SJCRH30 (cell line): ENCODE results near the gene RBM19. TPM values are rescaled to one million over a fixed set of nuclear protein-coding genes. Genes with fewer than 3 reads are reported as not detected.

Experiments used
- DNase-seq, 2 experiments: peaks; one replicate each; pipeline ENCODE4 v3.0.0-alpha.2; 2015 to 2020
- H3K27ac ChIP-seq: fragments of 250-450 bp; sonication (Bioruptor Pico); 2 replicates; pipeline ENCODE4 v1.5.1; 2020; ENCODE audit warnings: mild to moderate bottlenecking, moderate library complexity
- H3K27me3 ChIP-seq: fragments of 250-450 bp; sonication (Bioruptor Pico); 2 replicates; pipeline ENCODE4 v1.5.1; 2020; ENCODE audit warnings: mild to moderate bottlenecking, moderate library complexity
- H3K36me3 ChIP-seq: fragments of 250-450 bp; sonication (Bioruptor Pico); 2 replicates; pipeline ENCODE4 v1.5.1; 2020; ENCODE audit warnings: mild to moderate bottlenecking, moderate library complexity
- H3K4me1 ChIP-seq: fragments of 250-450 bp; sonication (Bioruptor Pico); 2 replicates; pipeline ENCODE4 v1.5.1; 2020; ENCODE audit warnings: mild to moderate bottlenecking, moderate library complexity
- H3K4me3 ChIP-seq: fragments of 250-450 bp; sonication (Bioruptor Pico); 2 replicates; pipeline ENCODE4 v1.5.1; 2020; ENCODE audit warnings: mild to moderate bottlenecking, moderate library complexity
- H3K9me3 ChIP-seq: fragments of 250-450 bp; sonication (Bioruptor Pico); replicated peaks from 2 replicates; pipeline ENCODE4 v1.5.1; 2020; ENCODE audit warnings: mild to moderate bottlenecking, moderate library complexity
- total RNA-seq: library from RNA; depleted of rRNA; stranded (reverse); fragments of >200 nt; shearing (Covaris generic); gene quantifications from 2 replicates; pipeline ENCODE4 v1.2.3, GENCODE V29; 2014

RBM19 gene
- total RNA-seq, 1 experiment from 2014 or later: 25.3 TPM

GRCh38 chr12:113850309-113851056 is 115.6 kb downstream of the RBM19 start:
- H3K9me3 ChIP-seq: no peaks in the 10 kb centered on the region
- DNase-seq: peak; percentile 85 to 87
- H3K36me3 ChIP-seq: no peaks in the 10 kb centered on the region
- H3K27ac ChIP-seq: peak overlapping the region; percentile 20
- no peak overlapping the region for H3K4me3 ChIP-seq
- H3K27me3 ChIP-seq: no peaks in the 10 kb centered on the region
- H3K4me1 ChIP-seq: peaks cover 36% of the 10 kb centered on the region

- H3K4me1 ChIP-seq: peaks cover 33% of the 10 kb centered on the region
- no peaks in the 10 kb centered on the region for H3K9me3 ChIP-seq
- no peaks in the 10 kb centered on the region for H3K36me3 ChIP-seq
- H3K4me3 ChIP-seq: no peak overlapping the region
- no peaks in the 10 kb centered on the region for H3K27me3 ChIP-seq
- no peak overlapping the region for H3K27ac ChIP-seq
- DNase-seq: no peak
These were observed 118.3 kb downstream of the RBM19 start for GRCh38 chr12:113847856-113848255.

GRCh38 chr12:113846883-113847755 is 119.0 kb downstream of the RBM19 start:
- H3K36me3 ChIP-seq: no peaks in the 10 kb centered on the region
- H3K27ac ChIP-seq: no peak overlapping the region
- no peaks in the 10 kb centered on the region for H3K27me3 ChIP-seq
- peaks cover 25% of the 10 kb centered on the region for H3K4me1 ChIP-seq
- H3K4me3 ChIP-seq: no peak overlapping the region
- H3K9me3 ChIP-seq: no peaks in the 10 kb centered on the region
- DNase-seq: no peak

GRCh38 chr12:113845900-113846674 is 120.0 kb downstream of the RBM19 start:
- DNase-seq: no peak
- H3K4me1 ChIP-seq: peaks cover 21% of the 10 kb centered on the region

GRCh38 chr12:113844495-113845210 is 121.5 kb downstream of the RBM19 start:
- DNase-seq: peak; percentile 71 to 76
- H3K36me3 ChIP-seq: no peaks in the 10 kb centered on the region
- peak overlapping the region; percentile 70 for H3K27ac ChIP-seq
- H3K4me3 ChIP-seq: peak overlapping the region; percentile 34
- H3K27me3 ChIP-seq: no peaks in the 10 kb centered on the region
- H3K9me3 ChIP-seq: no peaks in the 10 kb centered on the region
- H3K4me1 ChIP-seq: peaks cover 17% of the 10 kb centered on the region

More at GRCh38 chr12:113845900-113846674, 120.0 kb downstream of the RBM19 start:
- Histone ChIP-seq H3K36me3 (no peaks in the 10 kb centered on the region), H3K27ac (no peak overlapping the region), H3K4me3 (no peak overlapping the region), H3K27me3 (no peaks in the 10 kb centered on the region), H3K9me3 (no peaks in the 10 kb centered on the region)

GRCh38 chr12:113842699-113843098 is 123.4 kb downstream of the RBM19 start:
- Histone ChIP-seq H3K27ac (no peak overlapping the region), H3K36me3 (no peaks in the 10 kb centered on the region), H3K27me3 (no peaks in the 10 kb centered on the region), H3K9me3 (no peaks in the 10 kb centered on the region), H3K4me3 (no peak overlapping the region), H3K4me1 (peaks cover 16% of the 10 kb centered on the region)
- DNase-seq: no peak

- Histone ChIP-seq H3K27ac (no peak overlapping the region), H3K9me3 (no peaks in the 10 kb centered on the region), H3K4me1 (peaks cover 16% of the 10 kb centered on the region), H3K4me3 (no peak overlapping the region), H3K36me3 (no peaks in the 10 kb centered on the region), H3K27me3 (no peaks in the 10 kb centered on the region)
- DNase-seq: no peak
These were observed 124.3 kb downstream of the RBM19 start for GRCh38 chr12:113841786-113842185.

GRCh38 chr12:113840401-113841042 is 125.6 kb downstream of the RBM19 start:
- peak; percentile 38 to 58 for DNase-seq
- no peak overlapping the region for H3K27ac ChIP-seq
- peaks cover 16% of the 10 kb centered on the region for H3K4me1 ChIP-seq
- H3K36me3 ChIP-seq: no peaks in the 10 kb centered on the region
- H3K4me3 ChIP-seq: no peak overlapping the region
- no peaks in the 10 kb centered on the region for H3K27me3 ChIP-seq
- no peaks in the 10 kb centered on the region for H3K9me3 ChIP-seq

- Histone ChIP-seq H3K4me1 (peaks cover 10% of the 10 kb centered on the region), H3K4me3 (no peak overlapping the region), H3K27ac (no peak overlapping the region), H3K9me3 (no peaks in the 10 kb centered on the region), H3K36me3 (no peaks in the 10 kb centered on the region), H3K27me3 (no peaks in the 10 kb centered on the region)
- DNase-seq: no peak
These were observed 127.2 kb downstream of the RBM19 start for GRCh38 chr12:113838896-113839295.

- no peaks in the 10 kb centered on the region for H3K27me3 ChIP-seq
These were observed 128.4 kb downstream of the RBM19 start for GRCh38 chr12:113837528-113838296.

GRCh38 chr12:113837084-113837483 is 129.0 kb downstream of the RBM19 start:
- DNase-seq: no peak
- no peak overlapping the region for H3K27ac ChIP-seq
- no peaks in the 10 kb centered on the region for H3K36me3 ChIP-seq
- H3K27me3 ChIP-seq: no peaks in the 10 kb centered on the region
- no peaks in the 10 kb centered on the region for H3K9me3 ChIP-seq
- peaks cover 10% of the 10 kb centered on the region for H3K4me1 ChIP-seq
- H3K4me3 ChIP-seq: no peak overlapping the region

More at GRCh38 chr12:113837528-113838296, 128.4 kb downstream of the RBM19 start:
- Histone ChIP-seq H3K9me3 (no peaks in the 10 kb centered on the region), H3K27ac (no peak overlapping the region), H3K4me1 (peaks cover 10% of the 10 kb centered on the region), H3K4me3 (no peak overlapping the region), H3K36me3 (no peaks in the 10 kb centered on the region)
- no peak for DNase-seq

GRCh38 chr12:113835896-113836295 is 130.2 kb downstream of the RBM19 start:
- Histone ChIP-seq H3K36me3 (no peaks in the 10 kb centered on the region), H3K27me3 (no peaks in the 10 kb centered on the region), H3K9me3 (no peaks in the 10 kb centered on the region), H3K27ac (no peak overlapping the region), H3K4me3 (no peak overlapping the region), H3K4me1 (peaks cover 16% of the 10 kb centered on the region)
- DNase-seq: no peak

GRCh38 chr12:113835433-113835832 is 130.7 kb downstream of the RBM19 start:
- Histone ChIP-seq H3K27ac (no peak overlapping the region), H3K36me3 (no peaks in the 10 kb centered on the region), H3K4me1 (peaks cover 15% of the 10 kb centered on the region), H3K4me3 (no peak overlapping the region), H3K27me3 (no peaks in the 10 kb centered on the region), H3K9me3 (no peaks in the 10 kb centered on the region)
- DNase-seq: no peak
